Fibroblast of lung (primary cell): ENCODE results near the gene ITGB1BP1.

Experiments
- EZH2 ChIP-seq: IDR thresholded peaks from 2 replicates; pipeline ENCODE4 v1.5.1; 2012; ENCODE audit warnings: low read length, control low read depth, mild to moderate bottlenecking; ENCODE audit errors: missing control alignments
- TF ChIP-seq, protein P1 (sequence below), 2 donors: IDR thresholded peaks in 1 of 2; conservative IDR thresholded peaks in 1 of 2; 1 replicate in 1 of 2; 2 replicates in 1 of 2; pipeline ENCODE4 v1.5.1; 2011 to 2012; ENCODE audit warnings: low read length in 2 of 2, control low read depth in 1 of 2, inconsistent platforms in 1 of 2, low read depth in 1 of 2, mild to moderate bottlenecking in 1 of 2

DNA sequence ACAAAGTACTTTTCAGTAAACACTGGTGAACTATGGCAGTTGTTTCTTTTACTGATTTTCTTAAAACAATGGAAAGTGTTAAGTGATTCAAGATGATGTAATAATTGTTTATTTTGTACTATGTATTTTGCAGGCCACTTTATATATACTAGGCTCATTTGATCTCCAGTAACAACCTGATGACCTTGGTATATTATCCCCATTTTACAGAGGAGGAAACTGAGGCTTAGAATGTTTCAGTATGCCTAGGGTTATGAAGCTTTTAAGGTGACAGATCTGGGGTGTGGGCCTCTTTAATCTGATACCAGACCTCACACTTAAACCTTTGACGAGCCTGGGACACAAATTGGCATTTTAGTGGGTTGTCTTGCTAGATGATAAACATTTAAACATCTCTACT, 63.2 kb downstream of the ITGB1BP1 start:
- TF ChIP-seq, protein P1, sequence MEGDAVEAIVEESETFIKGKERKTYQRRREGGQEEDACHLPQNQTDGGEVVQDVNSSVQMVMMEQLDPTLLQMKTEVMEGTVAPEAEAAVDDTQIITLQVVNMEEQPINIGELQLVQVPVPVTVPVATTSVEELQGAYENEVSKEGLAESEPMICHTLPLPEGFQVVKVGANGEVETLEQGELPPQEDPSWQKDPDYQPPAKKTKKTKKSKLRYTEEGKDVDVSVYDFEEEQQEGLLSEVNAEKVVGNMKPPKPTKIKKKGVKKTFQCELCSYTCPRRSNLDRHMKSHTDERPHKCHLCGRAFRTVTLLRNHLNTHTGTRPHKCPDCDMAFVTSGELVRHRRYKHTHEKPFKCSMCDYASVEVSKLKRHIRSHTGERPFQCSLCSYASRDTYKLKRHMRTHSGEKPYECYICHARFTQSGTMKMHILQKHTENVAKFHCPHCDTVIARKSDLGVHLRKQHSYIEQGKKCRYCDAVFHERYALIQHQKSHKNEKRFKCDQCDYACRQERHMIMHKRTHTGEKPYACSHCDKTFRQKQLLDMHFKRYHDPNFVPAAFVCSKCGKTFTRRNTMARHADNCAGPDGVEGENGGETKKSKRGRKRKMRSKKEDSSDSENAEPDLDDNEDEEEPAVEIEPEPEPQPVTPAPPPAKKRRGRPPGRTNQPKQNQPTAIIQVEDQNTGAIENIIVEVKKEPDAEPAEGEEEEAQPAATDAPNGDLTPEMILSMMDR (conservative IDR thresholded peaks at IDR 0.05 in 1 of 2, IDR thresholded peaks at IDR 0.05 in 1 of 2; ENCODE audit: low read depth in 1 of 2, low read length in 2 of 2) = no peak
- TF ChIP-seq EZH2 = no peak
